GM18499 (cell line): ENCODE data around the gene IL37.

Experiments used
- ATAC-seq: cut with Tn5 transposase; IDR thresholded peaks from one replicate; pipeline ENCODE4 v1.9.1; 2021; ENCODE audit warnings: moderate number of reproducible peaks; ENCODE audit not compliant: insufficient read depth, unreplicated experiment

IL37 gene, protein sequence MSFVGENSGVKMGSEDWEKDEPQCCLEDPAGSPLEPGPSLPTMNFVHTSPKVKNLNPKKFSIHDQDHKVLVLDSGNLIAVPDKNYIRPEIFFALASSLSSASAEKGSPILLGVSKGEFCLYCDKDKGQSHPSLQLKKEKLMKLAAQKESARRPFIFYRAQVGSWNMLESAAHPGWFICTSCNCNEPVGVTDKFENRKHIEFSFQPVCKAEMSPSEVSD

DNA sequence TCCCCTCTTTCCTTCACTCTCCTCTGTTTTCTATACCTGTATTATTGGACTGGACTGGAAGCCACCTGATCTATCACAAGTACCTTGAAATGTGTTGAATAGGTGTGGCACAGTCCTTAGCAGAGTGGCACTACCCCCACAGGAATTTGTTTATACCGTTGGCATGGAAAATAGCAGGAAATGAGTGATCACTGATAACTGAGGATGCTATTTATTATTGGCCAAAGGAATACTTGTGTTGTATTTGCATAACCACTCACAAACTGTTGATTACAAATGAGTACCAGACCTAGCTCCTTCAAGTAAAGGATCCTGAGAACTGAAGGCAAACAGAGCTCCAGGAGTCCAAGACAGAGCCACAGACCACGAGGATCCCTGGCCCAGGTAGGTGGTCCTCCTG lies at the start of gene IL37:
TSS of gene IL37 (plus strand) at position 301 of the 400 bp plus-strand sequence. CDS start 1,848 bp downstream, outside the sequence.
- ATAC-seq, result no peak

DNA sequence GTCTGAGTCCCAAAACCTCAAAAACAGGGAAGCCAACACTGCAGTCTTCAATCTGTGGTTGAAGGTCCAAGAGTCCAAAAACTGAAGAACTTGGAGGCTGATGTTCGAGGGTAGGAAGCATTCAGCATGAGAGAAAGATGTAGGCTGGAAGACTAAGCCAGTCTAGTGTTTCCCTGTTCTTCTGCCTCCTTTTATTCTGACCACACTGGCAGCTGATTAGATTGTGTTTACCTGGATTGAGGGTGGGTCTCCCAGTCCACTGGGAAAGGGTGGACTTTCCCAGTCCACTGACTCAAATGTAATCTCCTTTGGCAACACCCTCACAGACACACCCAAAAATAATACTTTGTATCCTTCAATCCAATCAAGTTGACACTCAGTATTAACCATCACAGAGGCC lies 46.9 kb upstream of the IL37 start:
- ATAC-seq, result no peak

DNA sequence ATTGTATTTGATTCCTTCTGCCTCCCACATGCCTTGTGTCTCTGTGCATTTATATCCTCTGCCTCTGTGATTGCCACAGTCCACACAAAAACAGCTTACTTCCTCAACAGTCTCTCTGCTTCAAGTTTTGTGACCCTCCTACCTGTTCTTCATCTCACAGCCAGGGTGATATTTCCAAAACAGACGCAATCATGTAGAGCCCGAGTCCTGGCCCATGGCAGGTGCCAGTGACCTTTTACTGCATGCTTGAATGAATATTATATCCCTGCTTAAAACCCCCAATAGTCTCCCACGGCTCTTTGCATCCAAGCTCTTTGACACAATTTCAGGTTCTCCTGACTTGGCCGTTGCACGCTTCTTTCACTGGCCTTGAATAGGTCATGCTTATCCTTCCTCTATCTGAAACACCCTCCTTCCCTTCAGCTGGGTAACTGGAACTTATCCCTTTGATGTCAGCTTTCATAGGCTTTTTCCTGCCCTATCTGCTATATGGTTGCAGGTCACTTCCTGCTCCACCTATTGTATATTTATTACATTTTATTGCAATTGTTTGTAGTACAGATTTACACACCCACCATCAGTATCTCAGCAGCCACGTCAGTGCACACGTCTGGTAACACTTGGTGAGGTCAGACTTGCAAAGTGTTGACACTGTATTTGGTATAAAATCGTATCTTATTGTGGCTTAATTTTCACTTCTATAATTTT lies 44.7 kb upstream of the IL37 start:
- no peak for ATAC-seq

DNA sequence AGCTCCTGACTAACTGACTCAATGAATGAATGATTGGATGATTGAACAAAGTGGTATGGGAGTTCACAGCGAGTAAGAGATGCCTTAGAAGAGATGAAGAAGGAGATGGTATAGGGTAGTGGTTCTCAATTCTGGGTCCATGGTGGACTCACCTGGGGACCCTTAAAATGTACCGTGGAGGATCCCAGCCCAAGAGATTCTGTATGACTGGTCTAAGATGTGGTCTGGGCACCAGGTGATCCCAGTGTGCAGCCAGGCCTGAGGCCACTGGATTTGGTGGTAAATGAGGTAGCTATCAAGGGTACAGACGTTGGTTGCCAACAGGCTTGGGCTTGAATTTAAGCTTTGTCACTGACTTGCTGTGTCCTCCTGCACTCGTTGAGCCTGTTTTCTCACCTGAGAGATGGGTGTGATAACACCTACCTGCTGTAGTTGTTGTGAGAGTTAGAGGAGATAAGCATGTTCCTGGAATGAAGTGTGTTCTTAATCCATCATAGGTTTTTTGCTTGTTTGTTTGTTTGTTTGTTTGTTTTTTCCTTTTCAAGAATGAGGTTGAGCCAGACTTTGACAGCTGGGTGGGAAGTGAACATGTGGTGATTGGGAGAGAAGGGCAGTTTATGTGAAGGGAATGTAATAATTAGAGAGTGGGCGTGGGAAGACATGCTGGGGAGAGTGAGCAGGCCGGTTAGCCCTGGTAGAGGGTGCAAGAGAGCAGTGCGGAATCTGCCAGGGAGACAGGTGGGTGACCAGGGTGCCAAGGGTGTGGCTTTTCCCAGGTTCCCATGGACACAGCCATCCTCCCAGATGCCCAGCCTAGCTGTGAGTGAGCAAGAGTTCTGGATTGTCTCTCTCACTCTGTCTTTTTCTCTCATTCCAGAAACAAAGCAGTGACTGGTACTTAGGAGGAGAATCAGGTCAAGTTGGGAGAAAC lies 43.0 kb upstream of the IL37 start:
- ATAC-seq, result no peak

DNA sequence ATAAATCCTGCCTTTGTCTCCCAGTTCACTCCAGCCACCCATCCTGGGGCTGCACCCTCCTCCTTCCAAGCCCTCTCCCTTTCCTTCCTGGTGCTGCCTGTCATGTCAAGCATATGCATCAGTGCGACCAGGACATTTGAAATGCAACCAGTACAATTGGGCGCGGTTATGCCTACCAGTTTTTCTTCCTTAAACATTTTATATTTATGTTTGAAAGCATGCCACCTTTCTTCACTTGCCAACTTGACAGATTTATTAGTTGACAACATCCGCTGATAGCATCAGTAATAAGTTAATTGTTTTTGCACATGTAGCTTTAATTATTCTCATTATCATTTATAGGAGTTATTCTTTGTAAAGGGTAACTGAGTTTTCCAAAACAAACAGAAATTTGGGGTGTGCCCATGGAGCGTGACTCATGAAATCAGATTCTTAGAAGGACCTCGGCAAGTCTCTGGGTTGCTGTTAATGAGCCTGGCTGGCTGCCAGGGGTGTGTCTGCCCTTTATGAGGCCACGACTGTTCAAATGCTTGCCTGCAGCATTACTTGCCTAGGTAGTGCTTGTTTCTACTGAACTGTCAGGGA lies 41.6 kb upstream of the IL37 start:
- ATAC-seq, result no peak

DNA sequence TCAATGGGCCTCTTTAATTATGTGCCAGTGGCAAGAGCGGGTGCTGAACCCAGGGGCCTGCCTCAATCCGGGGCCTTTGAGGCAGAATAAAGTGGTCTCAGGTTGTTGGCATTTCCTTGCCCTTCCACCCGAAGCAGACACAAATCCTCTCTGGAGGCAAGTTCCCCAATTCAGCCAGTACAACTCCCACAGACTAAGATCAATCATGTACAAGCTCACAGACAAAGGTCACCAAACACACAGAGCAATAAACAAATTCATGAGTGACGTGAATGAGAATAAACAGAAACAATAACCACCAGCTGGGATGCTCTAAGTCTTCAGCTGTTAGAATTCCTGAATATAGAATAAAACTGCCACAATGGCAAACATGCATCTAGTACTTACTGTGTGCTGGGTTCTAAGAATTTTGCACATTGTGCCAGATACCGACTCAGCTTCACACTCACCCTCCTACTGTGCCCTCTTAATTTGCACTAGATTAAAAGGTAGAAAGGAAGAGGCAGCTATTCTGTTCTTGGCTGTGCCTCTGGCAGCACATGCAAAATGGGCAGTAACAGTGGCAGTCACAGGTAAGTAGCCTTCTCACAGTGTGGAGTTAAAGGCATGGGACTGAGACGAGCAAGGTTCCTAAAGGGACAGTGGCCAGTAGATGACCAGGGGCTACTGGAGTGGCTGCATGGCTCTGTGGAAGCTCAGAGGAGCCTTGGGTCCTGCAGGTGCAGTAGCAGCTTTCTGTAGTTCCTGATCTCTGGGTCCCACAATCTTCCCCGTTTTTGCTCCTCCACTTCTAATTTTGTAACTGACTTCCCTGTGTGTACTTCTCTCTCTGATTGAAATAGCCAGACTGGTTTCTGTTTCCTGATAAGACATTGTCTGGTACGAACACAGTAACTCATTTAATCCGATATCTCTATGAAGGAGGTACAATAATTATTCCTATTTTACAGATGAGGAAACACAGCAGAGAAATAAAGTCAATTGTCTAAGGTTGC lies 39.8 kb upstream of the IL37 start:
- no peak for ATAC-seq

DNA sequence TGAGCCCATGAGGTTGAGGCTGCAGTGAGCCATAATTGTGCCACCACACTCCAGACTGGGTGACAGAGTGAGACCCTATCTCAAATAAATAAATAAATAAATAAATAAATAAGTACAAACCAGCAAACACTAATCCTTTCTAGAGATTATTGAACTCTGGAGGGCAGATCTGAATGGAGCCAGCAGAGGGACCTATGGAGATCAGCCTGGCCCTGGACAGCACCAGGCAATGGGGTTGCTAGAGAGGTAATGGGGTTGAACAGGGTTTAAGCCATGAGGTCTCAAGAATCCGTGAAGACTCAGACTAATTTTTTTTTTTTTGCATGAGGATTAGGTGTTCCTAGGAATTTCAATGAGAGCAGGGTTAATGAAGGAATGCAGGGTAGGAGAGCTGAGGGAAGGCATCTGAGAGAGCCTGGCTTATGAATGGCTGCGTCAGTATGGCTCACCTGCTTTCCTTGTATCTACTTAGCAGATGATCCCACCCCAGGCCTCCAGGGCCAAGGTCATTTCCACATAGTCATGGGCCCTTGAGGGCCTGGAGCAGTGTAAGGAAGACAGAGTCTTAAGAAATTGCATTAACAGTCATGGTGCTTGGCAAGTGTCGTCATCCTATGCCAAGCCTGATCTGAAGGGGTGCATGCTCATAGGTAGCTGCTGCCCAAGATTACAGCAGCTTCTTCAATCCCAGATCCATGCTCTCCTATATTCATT lies 34.6 kb upstream of the IL37 start:
- no peak for ATAC-seq

DNA sequence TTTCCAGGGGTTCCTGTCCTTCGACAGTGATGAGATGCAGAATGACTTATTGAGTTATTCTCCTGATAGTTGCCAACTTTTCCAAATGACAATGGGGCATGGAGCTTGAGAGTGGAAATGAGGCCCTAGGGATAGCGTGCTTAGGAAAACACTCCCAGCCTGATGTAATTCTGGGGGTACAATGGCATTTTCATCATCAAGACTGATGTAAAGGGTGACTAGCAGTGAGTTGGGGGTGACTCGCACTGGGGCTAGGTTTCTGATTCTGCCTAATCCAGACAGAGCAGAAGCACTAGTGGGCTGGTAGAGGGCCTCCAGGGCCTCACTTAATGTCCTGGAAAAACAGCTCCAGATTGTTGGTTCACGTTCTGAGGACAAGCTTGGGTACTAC lies 34.0 kb upstream of the IL37 start:
- no peak for ATAC-seq

DNA sequence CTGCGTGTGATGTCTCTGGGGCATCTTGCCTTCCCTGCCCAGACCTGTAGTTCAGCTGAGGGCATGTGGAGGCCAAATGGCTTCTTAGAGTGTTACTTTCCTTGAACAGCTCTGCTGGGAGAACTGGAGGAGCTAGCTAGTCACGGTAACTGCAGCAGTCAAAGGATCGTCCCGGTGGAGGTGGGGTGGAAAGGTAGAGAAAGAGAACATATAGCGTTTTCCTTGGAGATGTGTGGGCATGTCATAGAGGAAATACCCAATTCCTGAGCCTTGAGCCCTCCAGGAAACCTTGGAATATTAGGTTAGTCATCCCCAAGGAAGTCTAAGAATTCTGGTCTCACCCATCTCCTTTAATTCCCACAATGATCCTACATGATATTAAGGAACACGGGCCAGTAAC lies 33.5 kb upstream of the IL37 start:
- ATAC-seq, result no peak

DNA sequence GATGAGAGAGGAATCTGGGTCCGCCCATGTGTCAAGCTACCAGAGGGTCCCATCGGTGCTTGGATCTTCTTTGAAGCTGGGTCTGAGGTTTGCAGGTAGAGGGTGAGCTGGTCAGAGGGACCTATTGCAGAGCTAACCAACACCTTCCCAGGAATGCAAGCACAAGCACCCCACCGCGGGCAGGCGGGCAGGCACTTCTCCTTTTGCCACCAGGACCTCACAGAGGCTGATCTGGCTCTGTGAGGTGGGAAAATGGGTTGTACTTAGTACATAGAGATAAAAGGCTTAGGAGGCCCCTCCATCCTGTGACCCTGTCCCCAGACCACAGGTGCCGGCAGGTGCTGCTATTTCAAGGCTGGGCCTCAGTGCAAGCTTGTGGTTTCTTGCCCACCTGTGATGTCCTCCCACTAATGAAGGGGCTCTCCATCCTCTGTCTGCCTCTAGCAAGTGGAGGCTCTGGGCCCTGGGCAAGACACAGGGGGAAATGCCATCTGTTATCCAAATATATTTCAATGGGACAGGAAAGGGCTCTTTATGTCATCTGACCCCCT lies 31.4 kb upstream of the IL37 start:
- ATAC-seq, result no peak

DNA sequence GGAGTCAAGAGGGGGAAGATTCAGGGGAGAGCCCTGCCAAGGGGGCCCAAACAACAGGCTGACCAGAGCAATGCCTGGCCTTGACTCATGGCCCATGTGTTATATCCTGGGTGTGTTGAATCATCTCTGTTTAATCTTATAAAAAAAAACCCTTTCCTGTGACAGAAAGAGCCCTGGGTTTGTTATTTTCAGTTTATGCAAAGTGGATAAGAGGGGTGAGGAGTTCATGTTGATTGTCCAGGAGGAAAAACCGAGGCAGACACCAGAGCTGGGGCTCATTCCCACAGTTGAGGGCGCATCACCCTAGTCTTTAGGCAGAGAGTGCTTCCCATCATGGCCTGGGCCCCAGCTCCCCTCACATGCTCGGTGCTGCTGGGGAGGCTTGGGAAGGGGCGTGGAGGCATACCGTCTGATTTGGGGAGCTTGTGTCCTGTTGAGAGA lies 30.9 kb upstream of the IL37 start:
- no peak for ATAC-seq

DNA sequence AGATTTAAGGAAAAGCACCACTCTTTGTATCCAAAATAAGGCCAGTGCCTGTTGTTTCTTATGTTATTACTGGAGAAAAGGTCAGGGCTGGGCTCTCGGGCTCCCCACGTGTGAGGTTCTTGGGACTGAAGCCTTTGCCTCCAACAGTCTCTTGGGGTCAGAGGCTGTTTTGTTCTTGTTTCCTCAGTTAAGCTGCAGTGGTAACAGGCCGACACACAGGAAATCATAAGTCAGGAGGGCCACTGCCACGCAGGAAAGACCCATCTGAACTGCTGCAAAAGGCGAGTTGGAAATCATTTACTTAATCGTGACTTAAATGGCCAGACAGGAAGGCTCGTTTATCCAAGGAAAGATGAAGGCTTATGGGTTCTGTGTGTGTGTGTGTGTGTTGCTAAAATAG lies 30.3 kb upstream of the IL37 start:
- no peak for ATAC-seq

DNA sequence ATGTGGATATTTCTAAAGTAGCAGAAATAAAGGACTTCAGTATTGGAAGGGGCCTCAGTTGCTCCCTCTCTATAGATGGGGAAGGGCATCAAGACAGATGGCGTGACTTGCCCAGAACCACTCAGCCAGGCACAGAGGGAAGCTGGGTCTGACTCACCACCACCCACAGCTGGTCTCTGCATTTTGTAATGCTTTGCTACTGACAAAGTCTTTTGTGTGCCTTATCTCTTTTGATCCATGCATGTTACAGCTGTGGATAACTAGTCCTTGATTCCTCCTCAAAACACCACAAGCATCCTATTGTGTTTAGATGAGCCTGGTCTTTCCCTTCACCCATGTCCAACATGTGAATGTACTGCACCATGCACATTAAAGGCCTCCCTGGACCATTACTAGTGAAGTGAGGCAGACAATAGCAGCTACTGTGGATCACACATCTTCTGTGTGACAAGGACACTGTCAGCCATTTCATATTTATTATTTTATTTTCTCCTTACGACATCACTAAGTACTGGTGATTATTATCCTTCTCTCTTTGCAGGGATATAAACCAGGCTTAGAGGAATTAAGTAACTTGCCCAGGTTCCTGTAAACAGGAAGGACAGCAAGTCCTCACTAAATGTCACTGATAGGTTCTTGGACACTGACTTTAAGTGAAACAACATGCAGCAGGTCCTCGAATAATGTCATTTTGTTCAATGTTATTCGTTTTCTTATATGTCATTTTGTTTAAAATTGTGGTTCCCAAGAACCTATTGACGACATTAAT lies 29.6 kb upstream of the IL37 start:
- peak; percentile 48 for ATAC-seq

DNA sequence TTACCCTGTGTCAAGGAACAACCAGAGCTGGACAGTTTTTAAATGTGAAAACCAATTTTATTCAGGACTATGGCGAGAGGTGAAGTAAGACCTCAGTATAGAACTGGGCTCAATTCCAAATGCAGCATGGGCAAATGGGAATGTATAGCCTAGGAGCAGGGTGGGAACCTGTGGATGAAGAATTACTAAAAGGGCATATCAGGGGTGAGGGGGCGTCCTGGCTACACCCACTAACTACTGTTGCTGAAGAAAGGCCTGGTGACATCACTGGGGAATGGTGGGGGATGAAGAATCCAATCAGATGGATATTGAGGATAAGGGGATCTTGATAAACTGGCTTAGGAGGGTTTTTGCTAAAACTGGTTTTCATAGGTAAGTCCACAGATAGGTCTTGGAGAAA lies 27.3 kb upstream of the IL37 start:
- ATAC-seq, result no peak

DNA sequence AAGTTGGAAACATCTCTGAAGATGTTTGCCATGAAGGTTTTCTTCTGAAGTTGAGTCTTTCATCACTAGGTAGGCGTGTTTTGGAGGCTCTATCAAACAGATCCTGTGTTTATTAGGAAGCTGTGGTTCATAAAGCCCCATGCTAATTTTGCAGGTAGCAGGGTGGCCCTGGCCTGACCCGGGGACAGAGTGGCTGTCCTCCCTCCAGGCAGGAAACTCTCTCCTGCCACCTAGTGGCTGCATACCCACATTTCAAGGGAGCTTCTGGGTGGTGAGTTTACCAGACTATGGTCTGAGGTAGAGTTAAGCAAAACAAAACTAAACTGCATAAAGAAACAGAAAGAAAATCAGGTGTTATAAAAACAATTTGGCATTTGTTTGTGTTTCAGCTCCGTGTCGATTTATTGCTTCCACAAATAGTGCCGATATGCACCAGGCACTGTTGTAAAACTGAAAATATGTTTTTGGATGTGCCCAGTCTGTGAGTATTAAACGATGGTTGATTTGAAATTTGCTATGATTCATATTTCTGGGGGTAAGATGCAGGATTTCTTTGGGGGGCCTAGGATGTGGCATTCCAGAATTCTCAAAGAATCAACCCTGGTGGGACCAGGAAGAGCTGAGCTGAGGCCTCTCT lies 26.0 kb upstream of the IL37 start:
- ATAC-seq, result no peak

DNA sequence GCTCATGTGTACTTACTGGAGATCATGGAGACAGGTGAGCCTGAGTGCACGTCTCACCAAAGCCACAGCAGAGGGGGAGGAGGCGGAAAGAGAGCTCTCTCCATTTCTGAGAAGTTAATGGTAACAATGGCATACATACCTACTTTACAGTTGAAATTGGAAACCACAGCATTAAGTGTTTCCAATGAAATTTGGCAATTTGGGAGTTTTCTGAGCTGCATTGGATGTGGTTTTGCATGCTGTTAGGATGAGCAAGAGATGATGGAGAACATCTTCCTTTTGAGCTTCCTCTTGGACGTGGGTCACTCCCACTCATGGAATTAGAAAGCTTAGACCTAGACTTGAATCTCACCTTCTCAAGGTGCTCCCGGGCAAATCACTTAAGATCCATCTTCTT lies 25.5 kb upstream of the IL37 start:
- no peak for ATAC-seq

DNA sequence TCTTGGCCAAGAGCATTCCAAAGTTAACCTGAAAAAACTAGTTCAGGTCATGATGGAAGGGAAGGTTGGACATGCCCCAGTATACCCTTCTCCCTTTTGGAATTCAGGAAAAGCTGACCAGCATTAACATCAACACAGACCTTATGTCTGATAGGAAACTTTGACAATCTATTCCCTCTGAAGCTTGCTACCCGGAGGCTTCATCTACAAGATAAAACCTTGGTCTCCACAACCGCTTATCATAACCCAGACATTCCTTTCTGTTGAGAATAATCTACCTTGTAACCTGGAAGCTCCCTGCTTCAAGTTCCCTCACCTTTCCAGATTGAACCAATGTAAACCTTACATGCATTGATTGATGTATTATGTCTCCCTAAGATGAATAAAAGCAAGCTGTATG lies 24.7 kb upstream of the IL37 start:
- ATAC-seq, result no peak
